CD4-positive, alpha-beta T cell treated with Interleukin-17A for 4 hours (primary cell): ENCODE data around the gene PAXIP1.
"Not testable (repeated sequence)": the region's sequence is repeated elsewhere in the genome, so short reads cannot be mapped to it uniquely, and the experiment has no call there.

Experiments
- DNase-seq: peaks from one replicate; pipeline ENCODE4 v3.0.0-alpha.2; 2020; ENCODE audit warnings: mixed read lengths

The PAXIP1 gene

DNA sequence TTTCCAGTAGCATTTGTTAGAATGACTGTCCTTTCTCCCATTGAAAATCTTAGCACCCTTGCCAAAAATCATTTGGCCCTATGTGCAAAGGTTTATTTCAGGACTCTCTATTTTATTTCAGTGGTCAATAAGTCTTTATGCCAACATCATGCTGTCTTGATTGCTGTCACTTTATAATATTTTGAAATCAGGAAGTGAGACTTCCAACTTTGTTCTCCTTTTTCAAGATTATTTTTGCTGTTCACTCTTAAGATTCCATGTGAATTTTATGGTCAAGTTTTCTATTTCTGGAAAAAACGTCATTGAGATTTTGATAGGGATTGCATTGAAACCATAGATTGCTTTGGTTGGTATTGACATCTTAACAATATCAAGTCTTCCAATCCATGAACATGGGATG, 65.1 kb downstream of the PAXIP1 start:
- DNase-seq = no peak

DNA sequence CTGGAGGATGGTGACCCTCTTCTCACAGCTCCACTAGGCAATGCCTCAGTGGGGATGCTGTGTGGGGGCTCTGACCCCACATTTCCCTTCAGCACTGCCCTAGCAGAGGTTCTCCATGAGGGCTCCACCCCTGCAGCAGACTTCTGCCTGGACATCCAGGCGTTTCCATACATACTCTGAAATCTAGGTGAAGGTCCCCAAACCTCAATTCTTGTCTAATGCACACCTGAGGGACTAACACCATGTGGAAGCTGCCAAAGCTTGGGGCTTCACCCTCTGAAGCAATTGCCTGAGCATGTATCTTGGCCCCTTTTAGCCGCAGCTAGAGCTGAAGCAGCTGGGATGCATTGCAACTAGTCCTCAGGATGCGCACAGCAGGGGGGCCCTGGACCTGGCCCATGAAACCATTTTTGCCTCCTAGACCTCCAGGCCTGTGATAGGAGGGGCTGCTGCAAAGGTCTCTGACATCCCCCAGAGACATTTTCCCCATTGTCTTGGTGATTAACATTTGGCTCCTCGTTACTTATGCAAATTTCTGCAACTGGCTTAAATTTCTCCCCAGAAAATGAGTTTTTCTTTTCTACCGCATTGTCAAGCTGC, 68.5 kb downstream of the PAXIP1 start:
- not testable (repeated sequence) for DNase-seq

DNA sequence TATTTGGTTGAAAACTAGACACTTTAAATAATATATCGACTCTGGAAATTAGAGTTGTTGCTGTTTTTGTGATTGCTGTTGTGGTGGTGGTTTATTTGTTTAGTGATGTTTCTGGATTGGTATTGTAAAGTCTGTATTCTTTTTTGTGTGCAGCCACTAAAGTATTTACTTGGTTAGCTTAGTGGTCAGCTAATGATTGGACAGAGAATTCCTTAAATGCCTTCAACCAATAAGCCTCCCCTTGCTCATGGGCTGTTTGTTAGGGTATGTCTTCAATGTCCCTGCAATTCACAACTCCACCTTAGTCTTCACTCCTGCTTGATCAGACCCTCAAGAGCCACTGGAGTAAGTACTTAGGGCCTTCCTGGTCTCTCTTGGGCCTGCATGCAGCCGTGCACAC, 71.0 kb downstream of the PAXIP1 start:
- no peak for DNase-seq

DNA sequence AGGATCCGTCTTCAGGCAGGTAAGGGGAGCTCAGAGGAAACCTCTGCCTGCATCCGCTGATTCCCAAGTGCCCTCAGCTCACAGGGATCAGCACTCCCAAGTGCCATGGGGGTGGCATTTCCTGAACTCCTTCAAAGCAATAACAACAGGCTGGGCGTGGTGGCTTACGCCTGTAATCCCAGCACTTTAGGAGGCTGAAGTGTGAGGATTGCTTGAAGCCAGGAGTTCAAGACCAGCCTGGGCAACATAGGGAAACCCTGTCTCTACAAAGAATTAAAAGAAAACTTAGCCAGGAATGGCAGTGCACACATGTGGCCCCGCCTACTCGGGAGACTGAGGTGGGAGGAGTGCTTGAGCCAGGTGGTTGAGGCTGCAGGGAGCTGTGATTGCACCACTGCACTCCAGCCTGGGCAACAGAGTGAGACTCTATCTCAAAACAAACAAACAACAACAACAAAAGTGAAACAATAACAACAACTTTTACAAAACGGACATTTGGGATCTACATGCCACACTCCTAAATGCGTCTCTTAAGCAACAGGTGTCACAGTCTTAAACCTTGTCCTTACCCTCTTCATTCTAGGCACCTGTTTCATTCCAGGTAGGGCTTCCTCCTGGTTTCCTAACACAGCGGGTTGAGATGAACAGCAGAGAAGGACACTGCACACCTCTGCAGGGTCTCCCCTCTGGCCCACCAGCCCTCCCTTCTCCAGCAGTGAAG, 73.8 kb downstream of the PAXIP1 start:
- no peak for DNase-seq

DNA sequence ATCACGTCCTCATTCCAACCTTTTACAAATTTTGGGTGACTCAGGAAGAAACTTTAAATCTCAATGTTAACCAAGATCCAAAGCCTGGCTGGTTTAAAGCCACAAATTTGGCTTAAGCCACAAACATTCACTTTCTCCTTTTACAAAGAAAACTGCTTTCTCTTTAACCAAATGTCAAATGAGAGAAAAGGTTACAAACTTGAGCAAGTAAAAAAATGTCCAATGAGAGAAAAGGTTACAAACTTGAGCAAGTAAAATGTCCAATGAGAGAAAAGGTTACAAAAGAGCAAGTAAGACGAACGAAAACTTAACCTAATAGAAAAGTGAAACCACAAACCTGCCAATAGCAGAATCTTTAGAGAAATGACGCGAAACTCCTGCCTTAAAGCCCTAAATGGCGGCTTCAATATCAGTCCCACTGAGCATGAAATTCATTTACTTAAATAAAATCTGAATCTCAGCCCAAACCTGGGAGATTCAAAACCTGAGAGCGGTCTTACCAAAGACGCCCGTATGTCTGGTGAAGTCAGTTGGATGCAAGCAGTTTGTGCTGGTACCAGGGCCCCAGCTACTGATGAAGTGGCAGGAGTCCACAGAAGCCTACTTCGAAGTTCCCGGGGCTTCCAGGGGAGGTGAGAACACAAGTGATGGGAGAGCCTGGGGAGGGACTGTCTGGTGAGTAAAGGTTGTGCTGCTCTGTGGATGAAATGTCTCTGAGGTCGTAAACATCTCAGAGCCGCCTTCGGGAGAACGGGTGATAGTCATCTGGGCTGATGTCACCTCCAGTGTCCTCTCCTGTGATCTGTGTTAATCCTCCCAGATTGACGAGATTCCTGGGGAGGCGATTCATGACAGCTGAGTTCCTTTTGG, 74.6 kb downstream of the PAXIP1 start:
- peak; percentile 40 for DNase-seq

DNA sequence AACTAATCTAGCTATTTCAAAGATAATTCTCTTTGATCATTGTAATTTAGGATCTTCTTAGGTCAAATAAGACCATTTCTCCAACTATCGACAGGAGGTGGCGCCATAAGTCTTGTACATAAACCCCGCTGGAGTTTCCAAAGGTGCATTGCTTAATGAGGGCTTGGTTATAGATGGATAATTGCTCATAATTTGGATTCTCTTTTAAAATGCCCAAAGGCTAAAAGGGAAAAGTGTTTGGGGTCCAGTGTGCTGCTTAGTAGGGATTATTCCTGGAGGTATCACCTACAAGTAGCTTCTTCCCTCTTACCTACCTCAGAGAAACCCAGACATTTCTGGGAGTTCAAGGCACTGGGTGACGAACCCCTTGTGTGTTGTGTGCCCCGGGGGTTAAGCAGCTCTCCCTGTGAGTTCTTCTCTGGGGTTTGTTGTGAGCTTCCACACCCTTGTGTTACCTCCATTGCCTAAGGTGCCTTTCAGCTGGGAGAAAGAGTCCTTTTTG, 75.2 kb downstream of the PAXIP1 start:
- DNase-seq = peak; percentile 83

DNA sequence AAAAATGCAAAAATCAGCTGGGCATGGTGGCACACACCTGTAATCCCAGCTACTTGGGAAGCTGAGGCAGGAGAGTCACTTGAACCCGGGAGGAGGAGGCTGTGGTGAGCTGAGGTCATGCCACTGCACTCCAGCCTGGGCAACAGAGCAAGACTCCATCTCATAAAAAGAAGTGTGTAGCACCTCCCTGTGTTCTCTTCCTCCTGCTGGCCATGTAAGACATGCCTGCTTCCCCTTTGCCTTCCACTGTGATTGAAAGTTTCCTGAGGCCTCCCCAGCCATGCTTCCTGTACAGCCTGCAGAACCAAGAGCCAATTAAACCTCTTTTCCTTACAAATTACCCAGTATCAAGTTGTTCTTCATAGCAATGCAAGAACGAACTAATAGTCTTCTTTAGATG, 80.5 kb downstream of the PAXIP1 start:
- DNase-seq = not testable (repeated sequence)

DNA sequence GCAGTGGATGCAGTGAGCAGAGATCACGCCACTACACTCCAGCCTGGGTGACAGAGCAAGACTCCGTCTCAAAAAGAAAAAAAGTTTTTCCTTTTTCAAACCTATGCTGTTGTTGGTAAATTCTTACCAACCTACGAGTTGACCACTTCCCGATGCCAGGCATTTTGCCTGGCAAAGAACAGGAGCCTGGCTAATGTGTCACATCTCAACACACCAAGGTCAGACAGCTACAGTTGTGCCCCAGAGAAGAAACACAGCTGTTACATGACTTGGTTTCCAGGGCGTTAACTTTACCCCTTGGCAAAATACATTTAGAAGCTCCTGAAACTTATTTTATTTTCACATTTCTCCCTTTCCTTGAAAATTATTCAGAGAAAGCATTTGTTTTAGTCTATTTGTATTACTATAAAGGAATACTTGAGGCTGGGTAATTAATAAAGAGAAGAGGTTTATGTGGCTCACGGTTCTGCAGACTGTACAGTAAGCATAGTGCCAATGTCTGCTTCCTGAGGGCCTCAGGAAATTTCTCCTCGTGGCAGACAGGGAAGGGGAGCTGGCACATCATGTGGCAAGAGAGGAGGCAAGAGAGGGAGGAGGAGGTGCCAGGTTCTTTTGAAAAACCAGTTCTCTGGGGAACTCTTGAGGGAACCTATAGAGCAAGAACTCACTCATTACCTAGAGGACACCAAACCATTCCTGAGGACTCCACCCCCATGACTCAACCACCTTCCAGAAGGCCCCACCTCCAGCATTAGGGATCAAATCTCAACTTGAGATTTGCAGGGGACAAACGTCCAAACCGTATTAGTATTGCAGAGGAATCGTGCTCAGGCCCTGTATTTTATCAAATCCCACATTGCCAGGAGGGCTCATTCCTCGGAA, 83.3 kb downstream of the PAXIP1 start:
- DNase-seq = no peak

DNA sequence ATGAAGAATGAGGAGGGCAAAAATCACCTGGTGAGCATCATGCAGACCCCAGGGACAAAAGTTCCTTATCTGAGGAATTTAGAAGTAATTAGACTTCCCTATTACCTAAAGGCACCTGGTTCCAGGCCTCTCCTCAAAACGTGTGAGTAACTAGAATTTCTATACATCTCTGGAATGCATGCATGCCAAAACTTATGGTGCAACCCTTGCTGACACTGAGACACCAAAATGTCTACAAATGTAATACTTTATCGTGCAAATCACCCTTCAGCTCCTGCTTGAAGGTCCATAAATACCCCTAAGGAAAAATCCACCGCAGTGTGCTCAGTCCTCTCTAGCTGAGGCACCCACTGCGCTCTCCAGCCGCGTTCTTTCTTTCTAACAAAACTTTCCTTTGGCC, 84.2 kb downstream of the PAXIP1 start:
- DNase-seq = no peak

DNA sequence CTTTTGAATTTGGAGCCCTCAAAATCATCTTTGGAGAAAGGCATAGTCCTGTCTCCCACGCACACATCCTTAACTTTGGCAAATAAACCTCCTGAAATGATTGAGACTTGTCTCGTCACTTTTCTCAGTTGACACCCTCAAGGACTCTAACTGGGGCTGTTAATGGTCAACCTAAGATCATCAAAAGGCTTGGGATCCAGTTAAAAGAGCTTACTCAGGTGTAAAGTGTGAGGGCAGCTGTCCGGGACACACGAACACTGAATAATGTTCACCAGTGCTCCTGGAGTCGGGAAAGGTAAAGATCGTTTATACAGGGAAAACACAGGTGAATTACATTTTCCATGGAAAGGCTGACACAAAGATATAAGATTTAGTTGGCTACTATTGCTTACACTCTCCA, 84.7 kb downstream of the PAXIP1 start:
- no peak for DNase-seq

DNA sequence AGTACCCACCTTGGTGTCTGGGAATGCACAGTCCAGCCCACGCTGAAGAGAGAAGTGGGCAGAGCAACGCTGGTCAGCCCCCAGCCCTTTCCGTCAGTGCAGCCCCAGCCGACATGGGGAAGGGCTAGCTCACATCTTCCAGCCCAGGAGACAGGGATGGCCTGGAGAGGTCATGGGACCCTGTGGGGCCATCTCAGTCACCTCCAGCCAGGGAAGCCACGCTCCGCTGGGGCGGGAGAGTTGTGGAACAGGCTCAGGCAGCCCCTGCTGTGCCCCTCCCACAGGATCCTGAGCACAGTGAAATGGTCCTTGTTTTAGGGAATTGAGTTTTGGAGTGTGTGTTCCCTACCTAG, 85.1 kb downstream of the PAXIP1 start:
- DNase-seq = no peak

DNA sequence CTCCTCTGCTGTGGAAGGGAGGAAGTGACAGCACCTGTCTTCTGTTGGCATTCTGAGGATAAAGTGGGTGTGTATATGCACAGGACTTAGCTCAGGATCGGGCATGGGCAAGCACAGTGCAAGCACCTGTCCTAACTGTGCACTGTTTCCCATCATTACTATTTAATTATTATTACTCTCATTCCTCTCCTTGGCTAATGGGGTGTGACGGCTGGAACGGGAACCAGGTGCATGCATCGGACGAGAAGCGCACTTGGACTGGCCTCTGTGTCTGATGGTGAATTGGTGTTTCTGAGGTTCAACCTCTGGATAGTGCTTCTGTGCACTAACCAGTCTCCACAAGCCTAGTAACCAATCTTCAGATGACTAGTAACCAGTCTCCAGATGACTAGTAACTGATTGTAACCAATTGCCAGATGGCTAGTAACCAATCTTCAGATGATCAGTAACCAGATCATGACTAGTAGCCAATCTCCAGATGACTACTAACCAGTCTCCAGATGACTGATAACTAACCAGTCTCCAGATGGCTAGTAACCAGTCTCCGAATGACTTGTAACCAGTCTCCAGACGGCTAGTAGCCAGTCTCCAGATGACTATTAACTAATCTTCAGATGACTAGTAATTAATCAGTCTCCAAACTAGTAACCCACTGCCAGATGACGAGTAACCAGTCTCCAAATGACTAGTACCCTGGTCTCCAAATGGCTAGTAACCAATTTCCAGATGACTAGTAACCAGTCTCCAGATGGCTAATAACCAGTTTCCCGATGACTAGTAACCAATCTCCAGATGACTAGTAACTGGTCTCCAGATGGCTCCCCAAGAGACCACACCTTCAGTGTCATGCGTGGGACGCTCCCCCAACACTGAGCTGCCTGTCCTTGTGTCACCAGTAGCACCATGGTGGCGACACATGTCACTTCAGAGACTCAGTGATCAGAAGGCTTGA, 85.8 kb downstream of the PAXIP1 start:
- no peak for DNase-seq

DNA sequence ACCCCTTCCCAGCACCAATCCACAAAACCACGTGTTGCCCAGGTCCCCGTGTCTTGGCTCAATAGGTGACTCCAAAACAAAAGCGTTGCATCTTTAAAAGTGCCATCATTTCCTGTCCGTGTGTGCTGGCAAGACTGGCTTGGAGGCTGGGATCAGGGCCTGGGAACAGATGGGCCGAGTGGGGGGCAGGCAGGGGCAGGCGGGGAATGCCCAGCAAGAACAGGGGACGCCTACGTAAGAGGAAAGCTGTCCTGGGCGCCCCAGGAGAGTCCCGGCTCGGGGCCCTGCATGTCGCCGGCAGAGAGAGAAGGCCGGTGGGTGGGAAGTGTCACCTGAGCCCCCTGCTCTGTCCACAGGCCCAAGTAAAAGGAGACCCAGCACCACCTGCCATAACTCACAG, 86.5 kb downstream of the PAXIP1 start:
- DNase-seq = no peak

DNA sequence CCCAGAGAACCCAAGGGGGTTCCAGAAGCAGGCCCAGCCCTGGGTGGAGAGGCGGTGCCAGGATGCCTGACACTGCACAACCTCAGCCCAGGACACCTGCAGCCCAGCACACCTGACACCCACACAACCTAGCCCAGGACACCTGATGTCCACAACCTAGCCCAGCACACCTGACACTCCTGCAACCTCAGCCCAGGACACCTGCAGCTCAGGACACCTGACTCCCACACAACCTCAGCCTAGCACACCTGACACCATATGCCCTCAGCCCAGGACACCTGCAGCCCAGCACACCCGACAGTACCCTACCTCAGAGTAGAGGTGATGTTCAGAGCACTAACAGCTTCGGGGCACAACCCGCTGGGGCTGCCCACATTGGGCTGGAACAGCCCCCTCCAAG, 87.3 kb downstream of the PAXIP1 start:
- DNase-seq = no peak

DNA sequence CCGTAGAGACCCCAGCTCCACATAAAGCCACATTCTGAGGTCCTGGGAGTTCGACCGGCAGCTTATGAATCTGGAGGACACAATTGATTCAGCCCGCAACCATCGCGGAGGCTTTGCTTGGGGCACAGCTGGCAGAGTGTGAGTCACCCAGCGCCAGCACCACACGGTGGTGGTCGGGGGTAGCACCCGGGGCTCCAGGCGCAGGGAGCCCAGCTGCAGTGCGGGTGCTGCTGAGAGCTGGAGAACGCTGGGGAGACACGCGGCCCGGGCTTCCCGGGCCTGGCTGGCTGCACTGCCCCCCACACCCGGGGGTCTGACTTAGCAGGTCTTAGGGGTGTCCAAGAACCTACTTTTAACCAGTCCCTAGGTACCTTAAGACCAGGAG, 87.9 kb downstream of the PAXIP1 start:
- DNase-seq = no peak

DNA sequence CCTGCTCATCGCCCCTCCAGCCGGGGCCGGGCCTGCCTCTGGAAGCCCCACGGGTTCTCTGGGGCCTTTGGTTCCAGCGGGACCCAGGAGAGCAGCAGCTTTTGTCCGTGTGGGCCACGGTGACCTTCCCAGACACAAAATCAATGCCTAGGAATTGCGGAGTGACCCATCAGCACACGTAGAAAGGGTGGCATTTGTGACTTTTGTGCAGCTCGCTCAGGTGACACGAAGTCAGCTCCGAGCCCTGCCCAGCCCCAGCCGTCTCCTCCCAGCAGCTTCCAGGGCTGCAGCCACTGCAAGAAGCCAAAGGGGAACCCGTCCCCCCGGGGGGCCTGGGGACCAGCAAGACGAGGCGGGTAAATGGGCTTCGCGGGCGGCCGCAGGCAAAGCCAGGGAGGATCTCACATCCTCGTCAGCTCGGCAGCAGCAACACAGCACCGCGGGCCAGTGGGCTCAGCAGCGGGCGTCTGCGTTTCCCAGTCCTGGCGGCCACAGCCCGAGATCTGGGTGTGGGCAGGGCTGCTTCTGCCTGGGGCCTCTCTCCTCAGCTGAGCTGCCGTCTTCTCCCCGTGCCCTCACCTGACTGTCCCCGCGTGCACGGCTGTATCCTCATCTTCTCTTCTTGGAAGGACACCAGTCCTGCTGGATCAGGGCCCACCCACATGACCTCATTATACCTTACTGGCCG, 88.5 kb downstream of the PAXIP1 start:
- peak; percentile 9 for DNase-seq

DNA sequence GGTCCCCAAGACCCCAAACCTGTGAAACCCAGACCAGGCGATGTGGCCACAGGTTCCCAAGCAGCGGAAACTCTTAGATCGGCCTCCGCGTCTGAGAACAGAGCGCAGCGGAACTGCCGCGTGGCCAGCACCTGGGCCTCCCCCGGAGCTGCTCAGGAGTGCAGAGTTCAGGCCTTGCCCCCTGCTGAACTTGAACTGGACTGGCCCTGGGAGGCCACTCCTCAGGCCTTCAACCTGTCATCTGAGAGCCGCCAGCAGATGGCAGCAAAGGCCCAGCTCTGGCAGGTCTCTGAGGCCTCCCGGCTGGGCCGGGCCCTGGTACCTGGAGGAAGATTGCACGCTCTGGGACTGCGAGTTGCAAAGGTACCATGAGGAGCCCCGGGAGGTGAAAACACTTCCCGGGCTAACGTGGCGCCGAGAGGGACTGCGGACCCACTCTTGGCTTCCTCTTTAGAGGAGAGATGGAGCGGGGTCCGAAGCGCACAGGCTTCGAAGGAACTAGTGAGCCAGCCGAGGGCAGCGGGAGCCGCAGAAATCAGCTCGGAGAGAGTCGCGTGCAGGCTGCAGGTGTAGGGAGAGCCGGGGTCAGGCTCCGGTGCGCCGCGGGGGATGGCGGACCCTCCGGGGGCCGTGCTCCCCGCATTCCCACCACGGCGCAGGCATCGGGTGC, 89.2 kb downstream of the PAXIP1 start:
- peak; percentile 92 for DNase-seq

DNA sequence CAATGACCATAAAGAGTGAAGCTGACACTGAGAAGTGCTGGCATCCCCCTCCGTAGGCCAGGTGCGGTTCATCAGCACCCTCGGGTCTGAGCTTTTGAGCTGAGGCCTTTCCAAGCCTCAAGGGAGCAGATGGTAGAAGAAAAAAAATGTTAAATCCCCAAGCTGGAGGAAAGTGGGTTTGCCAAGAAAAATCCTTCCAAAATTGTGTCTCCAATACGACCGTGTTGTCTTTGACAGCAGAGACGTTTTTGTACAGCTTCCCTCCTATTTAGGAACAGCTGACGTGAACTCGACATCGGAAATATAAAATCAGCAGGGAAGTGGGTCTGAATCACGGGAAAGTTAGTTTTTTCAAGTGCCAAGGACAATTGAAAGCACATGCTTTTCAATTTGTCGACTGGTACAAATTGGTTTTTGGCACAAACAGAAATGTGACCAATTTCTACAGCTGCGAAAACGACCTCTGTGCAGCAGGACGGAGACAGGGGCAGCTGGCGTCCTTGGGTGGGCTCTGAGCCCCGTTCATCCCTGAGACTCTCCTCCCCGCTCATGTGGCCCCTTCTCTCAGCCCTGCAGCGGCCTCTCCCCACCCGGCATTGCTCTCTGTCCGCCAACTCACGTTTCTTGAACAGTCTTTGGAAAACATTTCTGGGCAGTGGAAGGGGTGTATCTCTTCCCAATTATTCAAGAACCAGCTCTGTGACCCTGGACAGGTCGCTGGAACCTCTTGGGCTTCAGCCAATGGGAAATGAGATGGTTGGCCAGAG, 89.9 kb downstream of the PAXIP1 start:
- DNase-seq = no peak

DNA sequence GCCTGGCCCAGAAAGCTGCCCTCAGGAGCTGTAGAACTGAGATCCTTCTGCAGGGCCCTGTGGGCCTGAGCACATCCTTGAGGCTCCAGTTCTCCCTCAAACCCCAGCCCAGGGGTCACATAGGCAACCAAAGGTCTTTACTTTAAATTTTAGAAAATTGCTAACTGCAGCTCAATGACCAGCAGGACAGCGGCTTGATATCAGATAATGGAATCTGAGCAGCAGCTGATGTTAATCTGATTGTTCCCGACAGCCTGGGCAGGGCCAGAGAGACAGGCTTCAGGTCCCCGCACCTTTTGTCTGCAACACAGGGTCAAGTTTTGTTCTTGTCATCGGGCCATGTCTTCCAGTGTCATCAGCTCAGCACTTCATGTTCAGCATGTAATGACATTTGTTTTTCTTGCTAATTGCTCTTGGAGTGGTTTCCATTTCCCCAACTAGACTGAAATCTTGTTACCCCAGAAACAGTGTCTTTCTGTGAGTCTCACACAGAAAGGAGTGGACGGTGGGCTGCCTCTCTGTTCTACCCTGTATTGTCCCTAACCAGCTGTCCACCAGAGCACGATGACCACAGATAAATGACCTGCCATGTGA, 91.0 kb downstream of the PAXIP1 start:
- DNase-seq = no peak
